ENCODE data around the gene MMP24.
"Not testable (repeated sequence)": the region's sequence is repeated elsewhere in the genome, so short reads cannot be mapped to it uniquely, and the experiment has no call there.

MMP24 gene

GRCh38 chr20:35260426-35260825 is 33.9 kb downstream of the MMP24 start:
- H3K4me3 ChIP-seq (ENCODE audit: low read length): no peak overlapping the region
- DNase-seq (ENCODE audit: low read depth): no peak
- no peak for TF ChIP-seq CTCF (conservative IDR thresholded peaks at IDR 0.05; ENCODE audit: low read depth, low read length)

- H3K4me3 ChIP-seq (ENCODE audit: low read length); DNase-seq (ENCODE audit: low read depth): not testable (repeated sequence)
Measured at GRCh38 chr20:35262321-35262720, 35.8 kb downstream of the MMP24 start.

GRCh38 chr20:35262731-35263531 is 36.4 kb downstream of the MMP24 start:
- H3K4me3 ChIP-seq (ENCODE audit: low read length): peak overlapping the region; percentile 17
- DNase-seq (ENCODE audit: low read depth): peak; percentile 96

GRCh38 chr20:35263532-35264341 is 37.2 kb downstream of the MMP24 start:
- H3K4me3 ChIP-seq (ENCODE audit: low read length): peak overlapping the region; percentile 17
- DNase-seq (ENCODE audit: low read depth): no peak
- TF ChIP-seq CTCF (conservative IDR thresholded peaks at IDR 0.05; ENCODE audit: low read depth, low read length): no peak

GRCh38 chr20:35264755-35265154 is 38.3 kb downstream of the MMP24 start:
- DNase-seq (ENCODE audit: low read depth): no peak
- peak; percentile 74 for TF ChIP-seq CTCF (conservative IDR thresholded peaks at IDR 0.05; ENCODE audit: low read depth, low read length)
- no peak overlapping the region for H3K4me3 ChIP-seq (ENCODE audit: low read length)

GRCh38 chr20:35267092-35267491 is 40.6 kb downstream of the MMP24 start:
- DNase-seq (ENCODE audit: low read depth): no peak
- H3K4me3 ChIP-seq (ENCODE audit: low read length): no peak overlapping the region
- no peak for TF ChIP-seq CTCF (conservative IDR thresholded peaks at IDR 0.05; ENCODE audit: low read depth, low read length)

GRCh38 chr20:35269055-35269781 is 42.7 kb downstream of the MMP24 start:
- peak; percentile 87 for TF ChIP-seq CTCF (conservative IDR thresholded peaks at IDR 0.05; ENCODE audit: low read depth, low read length)
- H3K4me3 ChIP-seq (ENCODE audit: low read length): no peak overlapping the region
- no peak for DNase-seq (ENCODE audit: low read depth)

All from retinal pigment epithelial cell (primary cell).